Neural progenitor cell (in vitro differentiated cells): ENCODE results near the gene LCT. TPM values are rescaled to one million over a fixed set of nuclear protein-coding genes. Genes with fewer than 3 reads are reported as not detected.

Experiments
- DNase-seq: peaks from one replicate; pipeline ENCODE4 v3.0.0-alpha.2; 2016; ENCODE audit warnings: low spot score
- H2AFZ ChIP-seq: fragments of 200-600 bp; sonication (generic); replicated peaks from 2 replicates; pipeline ENCODE4 v1.6.1; 2016; ENCODE audit warnings: antibody characterized with exemption
- H3F3A ChIP-seq: fragments of 200-600 bp; sonication (generic); 2 replicates; pipeline ENCODE4 v1.6.1; 2016; ENCODE audit warnings: antibody characterized with exemption, low read depth
- H3K27ac ChIP-seq: fragments of 200-600 bp; sonication (generic); 2 replicates; pipeline ENCODE4 v1.5.1; 2016; ENCODE audit warnings: mild to moderate bottlenecking
- H3K27me3 ChIP-seq: fragments of 200-600 bp; sonication (generic); 2 replicates; pipeline ENCODE4 v1.6.1; 2016; ENCODE audit warnings: mild to moderate bottlenecking, moderate library complexity
- H3K36me3 ChIP-seq: fragments of 200-600 bp; sonication (generic); 2 replicates; pipeline ENCODE4 v1.5.1; 2016
- H3K4me1 ChIP-seq: fragments of 200-600 bp; sonication (generic); 2 replicates; pipeline ENCODE4 v1.6.1; 2016; ENCODE audit warnings: mixed run types
- H3K4me2 ChIP-seq: fragments of 200-600 bp; sonication (generic); 2 replicates; pipeline ENCODE4 v1.6.1; 2016
- H3K4me3 ChIP-seq: fragments of 200-600 bp; sonication (generic); 2 replicates; pipeline ENCODE4 v1.5.1; 2016
- H3K79me2 ChIP-seq: fragments of 200-600 bp; sonication (generic); 2 replicates; pipeline ENCODE4 v1.6.1; 2016; ENCODE audit warnings: low read depth
- H3K9ac ChIP-seq: fragments of 200-600 bp; sonication (generic); 2 replicates; pipeline ENCODE4 v1.6.1; 2016
- H3K9me3 ChIP-seq: fragments of 200-600 bp; sonication (generic); 2 replicates; pipeline ENCODE4 v1.5.1; 2016; ENCODE audit warnings: low read depth
- H4K20me1 ChIP-seq: fragments of 200-600 bp; sonication (generic); 2 replicates; pipeline ENCODE4 v1.6.1; 2016; ENCODE audit warnings: low read depth
- H3K27ac Mint-ChIP-seq: 3 replicates; pipeline ENCODE4 v1.8.0; 2021; ENCODE audit warnings: mixed read lengths
- H3K27me3 Mint-ChIP-seq: 2 replicates; pipeline ENCODE4 v1.8.0; 2022; ENCODE audit warnings: low read depth, mild to moderate bottlenecking, inconsistent platforms, moderate library complexity, mixed read lengths; ENCODE audit not compliant: insufficient read depth
- H3K36me3 Mint-ChIP-seq: 3 replicates; pipeline ENCODE4 v1.8.0; 2021; ENCODE audit warnings: mixed read lengths
- H3K4me1 Mint-ChIP-seq: 3 replicates; pipeline ENCODE4 v1.8.0; 2021; ENCODE audit warnings: mixed read lengths
- H3K4me3 Mint-ChIP-seq: 3 replicates; pipeline ENCODE4 v1.8.0; 2021; ENCODE audit warnings: mild to moderate bottlenecking, moderate library complexity, mixed read lengths
- H3K9me3 Mint-ChIP-seq: 3 replicates; pipeline ENCODE4 v1.8.0; 2020; ENCODE audit warnings: mixed read lengths
- CTCF ChIP-seq: fragments of 200-600 bp; sonication (generic); IDR thresholded peaks from 2 replicates; pipeline ENCODE4 v1.5.1; 2017; ENCODE audit warnings: antibody characterized with exemption, mild to moderate bottlenecking
- EZH2 ChIP-seq: fragments of 200-600 bp; sonication (generic); IDR thresholded peaks from 2 replicates; pipeline ENCODE4 v1.6.1; 2017; ENCODE audit warnings: antibody characterized with exemption, mild to moderate bottlenecking, moderate library complexity
- EZH2phosphoT487 ChIP-seq: fragments of 200-600 bp; sonication (generic); IDR thresholded peaks from 2 replicates; pipeline ENCODE4 v1.6.1; 2017; ENCODE audit warnings: antibody characterized with exemption
- total RNA-seq: library from RNA; depleted of rRNA; stranded (reverse); fragments of >200 nt; gene quantifications from 2 replicates; pipeline ENCODE4 v1.2.3, GENCODE V29; 2015; ENCODE audit warnings: low replicate concordance

LCT gene
- total RNA-seq, 1 donor from 2014 or later, result not detected

DNA sequence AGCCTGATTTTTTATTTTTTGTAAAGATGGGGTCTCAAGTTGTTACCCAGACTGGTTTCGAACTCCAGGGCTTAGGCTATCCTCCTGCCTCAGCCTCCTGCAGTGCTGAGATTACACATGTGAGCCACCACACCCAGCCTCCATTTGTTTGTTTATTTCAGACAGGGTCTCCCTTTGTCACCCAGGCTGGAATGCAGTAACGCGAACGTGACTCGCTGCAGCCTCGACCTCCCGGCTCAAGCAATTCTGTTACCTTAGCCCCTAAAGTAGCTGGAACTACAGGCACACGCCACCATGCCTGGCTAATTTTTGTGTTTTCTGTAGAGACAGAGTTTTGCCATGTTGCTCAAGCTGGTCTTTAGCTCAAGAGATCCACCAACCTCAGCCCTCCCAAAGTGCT, 68.1 kb downstream of the LCT start:
- no peaks in the 10 kb centered on the region for H3K4me1 Mint-ChIP-seq

GRCh38 chr2:135762530-135762929, 74.5 kb downstream of the LCT start:
- H3K9me3 Mint-ChIP-seq, result no peaks in the 10 kb centered on the region
- H3K27ac ChIP-seq, result no peak overlapping the region
- H3K4me1 ChIP-seq, result no peaks in the 10 kb centered on the region
- no peaks in the 10 kb centered on the region for H3K4me1 Mint-ChIP-seq
- no peaks in the 10 kb centered on the region for H3K9me3 ChIP-seq
- H2AFZ ChIP-seq, result no peak overlapping the region
- H3K4me3 ChIP-seq, result no peak overlapping the region
- TF ChIP-seq EZH2phosphoT487, result no peak
- TF ChIP-seq EZH2, result no peak
- H3K27me3 Mint-ChIP-seq, result no peaks in the 10 kb centered on the region
- no peak for DNase-seq
- H3K9ac ChIP-seq, result no peak overlapping the region
- no peak overlapping the region for H3K4me2 ChIP-seq
- no peaks in the 10 kb centered on the region for H3K27me3 ChIP-seq
- no peaks in the 10 kb centered on the region for H4K20me1 ChIP-seq
- H3K36me3 Mint-ChIP-seq, result peaks cover 38% of the 10 kb centered on the region
- H3K79me2 ChIP-seq, result peaks cover 3% of the 10 kb centered on the region
- H3K27ac Mint-ChIP-seq, result no peak overlapping the region
- peaks cover 6% of the 10 kb centered on the region for H3K36me3 ChIP-seq
- H3K4me3 Mint-ChIP-seq, result no peak overlapping the region
- no peaks in the 10 kb centered on the region for H3F3A ChIP-seq

More for the DNA sequence above, 68.1 kb downstream of the LCT start:
- Mint-ChIP-seq H3K27me3 (no peaks in the 10 kb centered on the region), H3K4me3 (no peak overlapping the region), H3K27ac (no peak overlapping the region), H3K9me3 (peaks cover 3% of the 10 kb centered on the region), H3K36me3 (peaks cover 51% of the 10 kb centered on the region)
- no peak for DNase-seq
- Histone ChIP-seq H3K9ac (no peak overlapping the region), H3K27ac (no peak overlapping the region), H3K4me3 (no peak overlapping the region), H3K4me1 (no peaks in the 10 kb centered on the region), H3F3A (no peaks in the 10 kb centered on the region), H3K9me3 (no peaks in the 10 kb centered on the region), H2AFZ (no peak overlapping the region), H3K4me2 (no peak overlapping the region), H3K36me3 (peaks cover 21% of the 10 kb centered on the region), H3K79me2 (no peaks in the 10 kb centered on the region), H4K20me1 (no peaks in the 10 kb centered on the region), H3K27me3 (no peaks in the 10 kb centered on the region)
- TF ChIP-seq EZH2, result no peak
- TF ChIP-seq CTCF, result no peak
- no peak for TF ChIP-seq EZH2phosphoT487

GRCh38 chr2:135762022-135762421, 75.0 kb downstream of the LCT start:
- Mint-ChIP-seq H3K36me3 (peaks cover 40% of the 10 kb centered on the region), H3K9me3 (peaks cover 3% of the 10 kb centered on the region), H3K27me3 (no peaks in the 10 kb centered on the region), H3K4me1 (no peaks in the 10 kb centered on the region), H3K4me3 (no peak overlapping the region), H3K27ac (no peak overlapping the region)
- peaks cover 3% of the 10 kb centered on the region for H3K79me2 ChIP-seq
- no peaks in the 10 kb centered on the region for H3K9me3 ChIP-seq
- no peak for TF ChIP-seq EZH2phosphoT487
- TF ChIP-seq EZH2, result no peak
- TF ChIP-seq CTCF, result no peak
- H3K4me2 ChIP-seq, result no peak overlapping the region
- no peaks in the 10 kb centered on the region for H3K27me3 ChIP-seq
- H3K4me1 ChIP-seq, result no peaks in the 10 kb centered on the region
- H3K27ac ChIP-seq, result no peak overlapping the region
- no peak for DNase-seq
- no peak overlapping the region for H2AFZ ChIP-seq
- no peaks in the 10 kb centered on the region for H3F3A ChIP-seq
- H3K36me3 ChIP-seq, result peaks cover 10% of the 10 kb centered on the region
- no peak overlapping the region for H3K9ac ChIP-seq
- no peaks in the 10 kb centered on the region for H4K20me1 ChIP-seq
- H3K4me3 ChIP-seq, result no peak overlapping the region

GRCh38 chr2:135756692-135757091, 80.3 kb downstream of the LCT start:
- H3K4me3 ChIP-seq, result no peak overlapping the region
- Mint-ChIP-seq H3K4me1 (no peaks in the 10 kb centered on the region), H3K9me3 (peaks cover 14% of the 10 kb centered on the region), H3K4me3 (no peak overlapping the region), H3K27ac (no peak overlapping the region), H3K36me3 (peaks cover 57% of the 10 kb centered on the region), H3K27me3 (peaks cover 2% of the 10 kb centered on the region)
- H3K27ac ChIP-seq, result no peak overlapping the region
- H3K9ac ChIP-seq, result no peak overlapping the region
- no peak overlapping the region for H2AFZ ChIP-seq
- DNase-seq, result no peak
- H4K20me1 ChIP-seq, result no peaks in the 10 kb centered on the region
- no peak for TF ChIP-seq CTCF
- TF ChIP-seq EZH2, result no peak
- no peak for TF ChIP-seq EZH2phosphoT487
- H3K27me3 ChIP-seq, result no peaks in the 10 kb centered on the region
- no peaks in the 10 kb centered on the region for H3F3A ChIP-seq
- H3K79me2 ChIP-seq, result peaks cover 14% of the 10 kb centered on the region
- no peaks in the 10 kb centered on the region for H3K9me3 ChIP-seq
- no peaks in the 10 kb centered on the region for H3K4me1 ChIP-seq
- peaks cover 43% of the 10 kb centered on the region for H3K36me3 ChIP-seq
- no peak overlapping the region for H3K4me2 ChIP-seq
